Endodermal cell (in vitro differentiated cells): ENCODE measurements around the gene CCT5. TPM values are rescaled to one million over a fixed set of nuclear protein-coding genes. Genes with fewer than 3 reads are reported as not detected.

Experiments
- DNase-seq: peaks from one replicate; pipeline ENCODE4 v3.0.0-alpha.2; 2017
- H3K27ac ChIP-seq: 2 replicates; pipeline ENCODE4 v1.5.1; 2013; ENCODE audit warnings: mild to moderate bottlenecking, low read depth, low read length, moderate library complexity
- H3K27me3 ChIP-seq: 2 replicates; pipeline ENCODE4 v1.6.1; 2013; ENCODE audit warnings: mild to moderate bottlenecking, low read length, moderate library complexity; ENCODE audit not compliant: insufficient read depth, control insufficient read depth, poor library complexity, severe bottlenecking
- H3K36me3 ChIP-seq: 2 replicates; pipeline ENCODE4 v1.7.0; 2013; ENCODE audit warnings: mild to moderate bottlenecking, low read length, moderate library complexity; ENCODE audit not compliant: control insufficient read depth, insufficient read depth
- H3K4me1 ChIP-seq: one replicate; pipeline ENCODE4 v1.7.0; 2013; ENCODE audit warnings: low read length; ENCODE audit not compliant: control insufficient read depth, insufficient read depth
- H3K4me3 ChIP-seq: 2 replicates; pipeline ENCODE4 v1.5.1; 2013; ENCODE audit warnings: mild to moderate bottlenecking, low read length, moderate library complexity
- H3K9ac ChIP-seq: 2 replicates; pipeline ENCODE4 v1.6.1; 2013; ENCODE audit warnings: mild to moderate bottlenecking, low read length, moderate library complexity; ENCODE audit not compliant: poor library complexity, severe bottlenecking; ENCODE audit errors: extremely low read depth
- H3K9me3 ChIP-seq: 2 replicates; pipeline ENCODE4 v1.6.1; 2013; ENCODE audit warnings: mild to moderate bottlenecking, low read length, moderate library complexity; ENCODE audit not compliant: control insufficient read depth
- H3K27ac Mint-ChIP-seq: 2 replicates; pipeline ENCODE4 v1.8.0; 2020; ENCODE audit warnings: mixed read lengths
- H3K27me3 Mint-ChIP-seq: 2 replicates; pipeline ENCODE4 v1.8.0; 2021; ENCODE audit warnings: mild to moderate bottlenecking, mixed read lengths; ENCODE audit not compliant: insufficient read depth
- H3K36me3 Mint-ChIP-seq: 2 replicates; pipeline ENCODE4 v1.8.0; 2020; ENCODE audit warnings: low read depth, mixed read lengths
- H3K4me1 Mint-ChIP-seq: 2 replicates; pipeline ENCODE4 v1.8.0; 2020; ENCODE audit warnings: mixed read lengths
- H3K4me3 Mint-ChIP-seq: 2 replicates; pipeline ENCODE4 v1.8.0; 2020; ENCODE audit warnings: mild to moderate bottlenecking, moderate library complexity, mixed read lengths
- H3K9me3 Mint-ChIP-seq: 2 replicates; pipeline ENCODE4 v1.8.0; 2020; ENCODE audit warnings: mild to moderate bottlenecking, mixed read lengths
- WGBS, 2 experiments: methylation state at CpG; one replicate each; pipeline versions ENCODE4 v1.1.5 to v1.1.7; 2013; ENCODE audit warnings: missing lambda C conversion rate in 2 of 2, mixed read lengths in 1 of 2; ENCODE audit not compliant: insufficient coverage in 1 of 2, insufficient read length in 1 of 2; 5-methylcytosine and 5-hydroxymethylcytosine counted together
- long read RNA-seq, 4 experiments: library from polyadenylated mRNA in 2 of 4; library from RNA in 1 of 4; library from capped mRNA in 1 of 4; stranded (forward) in 3 of 4; unstranded in 1 of 4; transcript quantifications; one replicate each; pipeline ENCODE4 v2.0.0, GENCODE V29; 2020 to 2021; ENCODE audit warnings: inconsistent platforms in 1 of 4
- polyA plus RNA-seq, 2 experiments: library from polyadenylated mRNA; stranded (reverse); fragments of 50-300 nt; gene quantifications; one replicate each; pipeline ENCODE4 v1.2.3, GENCODE V29; 2013
- total RNA-seq, 2 donors: library from RNA; stranded (reverse); fragmentation: NEBNext Ultra II Directional in 1 of 2; extraction: Animal tissue kit (Norgen Biotek cat#: 25700) in 1 of 2; gene quantifications; 2 replicates in 1 of 2; 3 replicates in 1 of 2; pipeline ENCODE4 v1.2.1, GENCODE V29; 2021
- TF ChIP-seq, protein P1 (sequence below): fragments of 200-600 bp; sonication (generic); conservative IDR thresholded peaks from 2 replicates; pipeline ENCODE4 v1.5.0; 2021; ENCODE audit warnings: antibody characterized with exemption, mild to moderate bottlenecking

CCT5 gene
- 100 to 1,000 TPM; 316 to 356 TPM for total RNA-seq
- 335 TPM for polyA plus RNA-seq (2013, experiment 1 of 2)
- polyA plus RNA-seq (2013, experiment 2 of 2), result 321 TPM
- long read RNA-seq, experiment 1, transcript CCT5-201 (11 exons, 3,675 nt), result major isoform, 110 of 165 reads
- long read RNA-seq, experiment 1, partial matches to known transcripts, result 49 of 165 reads
- long read RNA-seq, experiment 1, other reads (novel, unspliced or antisense), result 3 of 165 reads
- long read RNA-seq, experiment 2, transcript CCT5-201 (11 exons, 3,675 nt), result major isoform, 537 of 571 reads
- long read RNA-seq, experiment 2, partial matches to known transcripts, result 19 of 571 reads
- long read RNA-seq, experiment 2, other reads (novel, unspliced or antisense), result 15 of 571 reads
- long read RNA-seq, experiment 3, transcript CCT5-201 (11 exons, 3,675 nt), result major isoform, 2,826 of 2,917 reads
- long read RNA-seq, experiment 3, transcript CCT5-213 (10 exons, 1,728 nt), result minor isoform, 7 of 2,917 reads
- long read RNA-seq, experiment 3, partial matches to known transcripts, result 22 of 2,917 reads
- long read RNA-seq, experiment 3, other reads (novel, unspliced or antisense), result 61 of 2,917 reads
- long read RNA-seq, experiment 4, transcript CCT5-201 (11 exons, 3,675 nt), result major isoform, 494 of 602 reads
- long read RNA-seq, experiment 4, partial matches to known transcripts, result 93 of 602 reads
- long read RNA-seq, experiment 4, other reads (novel, unspliced or antisense), result 11 of 602 reads

DNA sequence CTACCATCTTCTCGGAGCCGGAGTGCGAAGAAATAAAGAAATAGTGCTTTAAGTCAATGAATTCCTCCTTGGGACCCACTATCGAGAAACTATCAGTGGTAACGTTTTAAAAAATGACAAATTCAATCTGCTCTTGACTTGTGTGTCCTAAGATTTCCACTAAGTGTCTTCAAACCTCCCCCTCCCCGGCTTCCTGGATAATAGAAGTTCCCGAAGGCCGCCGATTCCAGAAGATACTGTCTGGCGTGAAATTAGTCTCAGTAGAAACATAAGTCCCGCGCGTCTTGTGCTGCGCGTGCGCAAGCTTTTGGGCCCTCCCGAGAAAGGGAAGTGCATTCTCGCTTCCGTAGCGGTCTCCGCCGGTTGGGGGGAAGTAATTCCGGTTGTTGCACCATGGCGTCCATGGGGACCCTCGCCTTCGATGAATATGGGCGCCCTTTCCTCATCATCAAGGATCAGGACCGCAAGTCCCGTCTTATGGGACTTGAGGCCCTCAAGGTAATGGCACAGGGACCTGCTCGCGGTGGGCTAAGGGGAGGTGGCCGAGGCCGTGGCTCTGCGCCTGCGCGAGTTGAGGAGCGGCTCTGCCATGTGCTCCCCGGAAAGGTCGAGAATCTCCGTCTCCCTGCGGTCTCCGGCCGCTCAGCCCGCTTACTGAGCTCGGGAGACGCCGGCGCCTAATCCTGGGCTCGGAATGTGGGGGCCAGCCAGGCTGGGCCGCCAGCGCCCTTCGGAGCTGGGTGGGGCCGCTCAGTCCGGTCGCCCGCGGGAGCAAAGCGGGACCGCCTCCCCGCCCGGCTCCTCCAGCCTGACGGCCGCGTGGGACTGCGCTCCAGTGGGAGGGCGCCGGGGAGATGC lies at the start of gene CCT5:
Gene CCT5, plus strand, starts transcription at position 333 of the 858 bp plus-strand sequence. Its CDS starts 61 bp downstream, at position 394.
- no peaks in the 10 kb centered on the region for H3K9me3 ChIP-seq
- no peaks in the 10 kb centered on the region for H3K27me3 Mint-ChIP-seq
- peak; percentile 95 for DNase-seq
- H3K4me3 ChIP-seq, result peak within 1 kb of the TSS; percentile 96
- H3K27ac ChIP-seq, result peak within 1 kb of the TSS; percentile 99
- peak within 1 kb of the TSS; percentile 75 for H3K4me3 Mint-ChIP-seq
- H3K36me3 ChIP-seq, result peaks cover 31% of the 10 kb centered on the region
- no peaks in the 10 kb centered on the region for H3K27me3 ChIP-seq
- H3K4me1 ChIP-seq, result peaks cover 10% of the 10 kb centered on the region
- peaks cover 23% of the 10 kb centered on the region for H3K36me3 Mint-ChIP-seq
- TF ChIP-seq, protein P1, sequence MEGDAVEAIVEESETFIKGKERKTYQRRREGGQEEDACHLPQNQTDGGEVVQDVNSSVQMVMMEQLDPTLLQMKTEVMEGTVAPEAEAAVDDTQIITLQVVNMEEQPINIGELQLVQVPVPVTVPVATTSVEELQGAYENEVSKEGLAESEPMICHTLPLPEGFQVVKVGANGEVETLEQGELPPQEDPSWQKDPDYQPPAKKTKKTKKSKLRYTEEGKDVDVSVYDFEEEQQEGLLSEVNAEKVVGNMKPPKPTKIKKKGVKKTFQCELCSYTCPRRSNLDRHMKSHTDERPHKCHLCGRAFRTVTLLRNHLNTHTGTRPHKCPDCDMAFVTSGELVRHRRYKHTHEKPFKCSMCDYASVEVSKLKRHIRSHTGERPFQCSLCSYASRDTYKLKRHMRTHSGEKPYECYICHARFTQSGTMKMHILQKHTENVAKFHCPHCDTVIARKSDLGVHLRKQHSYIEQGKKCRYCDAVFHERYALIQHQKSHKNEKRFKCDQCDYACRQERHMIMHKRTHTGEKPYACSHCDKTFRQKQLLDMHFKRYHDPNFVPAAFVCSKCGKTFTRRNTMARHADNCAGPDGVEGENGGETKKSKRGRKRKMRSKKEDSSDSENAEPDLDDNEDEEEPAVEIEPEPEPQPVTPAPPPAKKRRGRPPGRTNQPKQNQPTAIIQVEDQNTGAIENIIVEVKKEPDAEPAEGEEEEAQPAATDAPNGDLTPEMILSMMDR, result no peak
- peak within 1 kb of the TSS; percentile 100 for H3K27ac Mint-ChIP-seq
- H3K9ac ChIP-seq, result peak within 1 kb of the TSS; percentile 97
- H3K9me3 Mint-ChIP-seq, result no peaks in the 10 kb centered on the region
- peaks cover 21% of the 10 kb centered on the region for H3K4me1 Mint-ChIP-seq
- 0 to 1% methylated on average over 35 to 67 of the region's 67 CpGs for WGBS, 2 experiments

- TF ChIP-seq, protein P1, result peak; percentile 88
- Histone ChIP-seq H3K27ac (no peak overlapping the region), H3K9ac (no peak overlapping the region), H3K4me1 (peaks cover 3% of the 10 kb centered on the region), H3K9me3 (peaks cover 14% of the 10 kb centered on the region), H3K36me3 (no peaks in the 10 kb centered on the region), H3K4me3 (no peak overlapping the region), H3K27me3 (no peaks in the 10 kb centered on the region)
- WGBS, 2 experiments, result 78 to 94% methylated on average over 2 to 4 of the region's 4 CpGs
- no peak overlapping the region for H3K4me3 Mint-ChIP-seq
- peaks cover 17% of the 10 kb centered on the region for H3K4me1 Mint-ChIP-seq
- peaks cover 21% of the 10 kb centered on the region for H3K9me3 Mint-ChIP-seq
- no peaks in the 10 kb centered on the region for H3K27me3 Mint-ChIP-seq
- peaks cover 8% of the 10 kb centered on the region for H3K36me3 Mint-ChIP-seq
- peak; percentile 82 for DNase-seq
- H3K27ac Mint-ChIP-seq, result peak overlapping the region; percentile 37
Observed at GRCh38 chr5:10201223-10201868, 48.7 kb upstream of the CCT5 start.
